ENCODE data around the gene IL11RA. TPM values are rescaled to one million over a fixed set of nuclear protein-coding genes. Genes with fewer than 3 reads are reported as not detected.
A peak's percentile ranks its signal among the peaks of the same experiment; 100 is the strongest.
"Not testable (repeated sequence)": the region's sequence is repeated elsewhere in the genome, so short reads cannot be mapped to it uniquely, and the experiment has no call there.

Gene IL11RA
- total RNA-seq, 1 donor from 2014 or later = 112 TPM

- no peak for TF ChIP-seq CTCF (IDR thresholded peaks at IDR 0.05; ENCODE audit: unreplicated experiment)
These were observed 14.4 kb upstream of the IL11RA start, which contains the start of gene SIGMAR1 for GRCh38 chr9:34637356-34638137. TSS of gene SIGMAR1 (minus strand) at chr9:34637787. CDS start at chr9:34637697, 90 bp downstream.

GRCh38 chr9:34638138-34638445, 13.9 kb upstream of the IL11RA start:
- no peak for TF ChIP-seq CTCF (IDR thresholded peaks at IDR 0.05; ENCODE audit: unreplicated experiment)
- Mint-ChIP-seq H3K27me3 (ENCODE audit: low read depth) (no peaks in the 10 kb centered on the region), H3K4me3 (peak overlapping the region; percentile 78), H3K9me3 (no peaks in the 10 kb centered on the region), H3K4me1 (peaks cover 26% of the 10 kb centered on the region), H3K27ac (peak overlapping the region; percentile 78), H3K36me3 (peaks cover 2% of the 10 kb centered on the region)
- DNase-seq (ENCODE audit: low spot score in 2 of 2, unreplicated experiment in 2 of 2) = no peak

More at GRCh38 chr9:34637356-34638137, 14.4 kb upstream of the IL11RA start, which contains the start of gene SIGMAR1:
- Mint-ChIP-seq H3K4me1 (peaks cover 24% of the 10 kb centered on the region), H3K27me3 (ENCODE audit: low read depth) (peaks cover 3% of the 10 kb centered on the region), H3K36me3 (peaks cover 2% of the 10 kb centered on the region), H3K4me3 (peak within 1 kb of the TSS; percentile 78), H3K27ac (peak within 1 kb of the TSS; percentile 78), H3K9me3 (no peaks in the 10 kb centered on the region)
- DNase-seq (ENCODE audit: low spot score in 2 of 2, unreplicated experiment in 2 of 2) = peak; percentile 79 to 88

- DNase-seq (ENCODE audit: low spot score in 2 of 2, unreplicated experiment in 2 of 2); H3K36me3 Mint-ChIP-seq; H3K9me3 Mint-ChIP-seq; H3K27me3 Mint-ChIP-seq (ENCODE audit: low read depth); H3K4me3 Mint-ChIP-seq; H3K27ac Mint-ChIP-seq: not testable (repeated sequence)
- H3K4me1 Mint-ChIP-seq = peaks cover 26% of the 10 kb centered on the region
These were observed 12.7 kb upstream of the IL11RA start for GRCh38 chr9:34639322-34639721.

GRCh38 chr9:34642679-34643078, 9.3 kb upstream of the IL11RA start:
- no peak for DNase-seq (ENCODE audit: low spot score in 2 of 2, unreplicated experiment in 2 of 2)

GRCh38 chr9:34644766-34645314, 7.1 kb upstream of the IL11RA start:
- no peak overlapping the region for H3K4me3 Mint-ChIP-seq
- no peak for TF ChIP-seq CTCF (IDR thresholded peaks at IDR 0.05; ENCODE audit: unreplicated experiment)
- no peaks in the 10 kb centered on the region for H3K9me3 Mint-ChIP-seq
- peaks cover 6% of the 10 kb centered on the region for H3K36me3 Mint-ChIP-seq
- no peaks in the 10 kb centered on the region for H3K27me3 Mint-ChIP-seq (ENCODE audit: low read depth)
- peaks cover 23% of the 10 kb centered on the region for H3K4me1 Mint-ChIP-seq
- no peak for DNase-seq (ENCODE audit: low spot score in 2 of 2, unreplicated experiment in 2 of 2)
- no peak overlapping the region for H3K27ac Mint-ChIP-seq

More at GRCh38 chr9:34642679-34643078, 9.3 kb upstream of the IL11RA start:
- Mint-ChIP-seq H3K27ac (no peak overlapping the region), H3K36me3 (no peaks in the 10 kb centered on the region), H3K4me1 (peaks cover 28% of the 10 kb centered on the region), H3K27me3 (ENCODE audit: low read depth) (no peaks in the 10 kb centered on the region), H3K9me3 (no peaks in the 10 kb centered on the region), H3K4me3 (no peak overlapping the region)
- no peak for TF ChIP-seq CTCF (IDR thresholded peaks at IDR 0.05; ENCODE audit: unreplicated experiment)
